HepG2 (cell line): ENCODE measurements around the gene NOTUM. TPM values are rescaled to one million over a fixed set of nuclear protein-coding genes. Genes with fewer than 3 reads are reported as not detected.
A peak's percentile ranks its signal among the peaks of the same experiment; 100 is the strongest.

ENCODE experiments used
- NFE2L1 ChIP-seq: sonication (generic); formaldehyde crosslinking; IDR thresholded peaks from 2 replicates; pipeline ENCODE4 v1.4.0; 2020; ENCODE audit warnings: missing genetic modification reagents, mild to moderate bottlenecking, borderline replicate concordance
- PRMT3 ChIP-seq: sonication (generic); formaldehyde crosslinking; IDR thresholded peaks from 2 replicates; pipeline ENCODE4 v1.8.1; 2022; ENCODE audit warnings: low read depth, mild to moderate bottlenecking, moderate library complexity, missing genetic modification reagents, borderline replicate concordance
- REL ChIP-seq: sonication (generic); formaldehyde crosslinking; conservative IDR thresholded peaks from 2 replicates; pipeline ENCODE4 v1.8.0; 2022; ENCODE audit warnings: mild to moderate bottlenecking, missing genetic modification reagents, moderate library complexity
- SP2 ChIP-seq: sonication (generic); formaldehyde crosslinking; IDR thresholded peaks from 2 replicates; pipeline ENCODE4 v1.5.1; 2020; ENCODE audit warnings: mild to moderate bottlenecking, missing genetic modification reagents
- TCF12 ChIP-seq, 2 experiments: fragments of 450-650 bp in 1 of 2; sonication (generic) in 1 of 2; formaldehyde crosslinking in 1 of 2; IDR thresholded peaks; 2 replicates each; pipeline versions ENCODE4 v1.6.1 to v1.8.0; 2017 to 2022; ENCODE audit warnings: antibody characterized with exemption in 1 of 2, mild to moderate bottlenecking in 1 of 2, missing genetic modification reagents in 1 of 2, moderate library complexity in 1 of 2
- TSC22D2 ChIP-seq: sonication (generic); formaldehyde crosslinking; IDR thresholded peaks from 2 replicates; pipeline ENCODE4 v1.5.1; 2020; ENCODE audit warnings: missing genetic modification reagents, mild to moderate bottlenecking, borderline replicate concordance
- ZNF761 ChIP-seq: sonication (generic); formaldehyde crosslinking; conservative IDR thresholded peaks from 2 replicates; pipeline ENCODE4 v1.4.0; 2020; ENCODE audit warnings: mild to moderate bottlenecking, missing genetic modification reagents
- ZNF883 ChIP-seq: sonication (generic); formaldehyde crosslinking; IDR thresholded peaks from 2 replicates; pipeline ENCODE4 v1.5.1; 2020; ENCODE audit warnings: mild to moderate bottlenecking, missing genetic modification reagents; ENCODE audit errors: not compliant biosample characterization
- polyA plus RNA-seq, 8 experiments: library from polyadenylated mRNA; depleted of rRNA in 3 of 8; stranded (reverse) in 7 of 8; unstranded in 1 of 8; fragments of >200 nt; fragmentation: Illumina TruSeq in 4 of 8; extraction: Trizol in 4 of 8; gene quantifications; 2 replicates each; pipeline versions ENCODE4 v1.2.1 to v1.2.3, GENCODE V29; 2011 to 2016; ENCODE audit warnings: low read depth in 4 of 8, missing spikeins in 1 of 8, mixed read lengths in 1 of 8; ENCODE audit not compliant: insufficient read depth in 1 of 8
- total RNA-seq, 5 experiments: library from RNA; depleted of rRNA; stranded (reverse); fragments of >200 nt; fragmentation: Illumina TruSeq; extraction: Trizol; gene quantifications; 2 replicates each; pipeline ENCODE4 v1.2.3, GENCODE V29; 2016; ENCODE audit warnings: low read depth in 1 of 5
- TF ChIP-seq, protein P1 (sequence below): sonication (generic); formaldehyde crosslinking; IDR thresholded peaks from 2 replicates; pipeline ENCODE4 v1.5.0; 2020; ENCODE audit warnings: mild to moderate bottlenecking, missing genetic modification reagents, borderline replicate concordance
- TF ChIP-seq, protein P2 (sequence below): sonication (generic); formaldehyde crosslinking; IDR thresholded peaks from 2 replicates; pipeline ENCODE4 v1.4.0; 2020; ENCODE audit warnings: low read depth, mild to moderate bottlenecking, missing genetic modification reagents
- TF ChIP-seq, protein P3 (sequence below): sonication (generic); formaldehyde crosslinking; IDR thresholded peaks from 2 replicates; pipeline ENCODE4 v1.4.0; 2020; ENCODE audit warnings: missing genetic modification reagents, borderline replicate concordance
- TF ChIP-seq, protein P4 (sequence below): sonication (generic); formaldehyde crosslinking; IDR thresholded peaks from 2 replicates; pipeline ENCODE4 v1.4.0; 2020; ENCODE audit warnings: missing genetic modification reagents
- TF ChIP-seq, protein P5 (sequence below): sonication (generic); formaldehyde crosslinking; IDR thresholded peaks from 2 replicates; pipeline ENCODE4 v1.4.0; 2020; ENCODE audit warnings: missing genetic modification reagents

NOTUM gene
- total and polyA plus RNA-seq, 2 of the 13 experiments (the other 11 are each of a cell fraction or from before 2014, with no cell fraction given) = 150 to 160 TPM

DNA sequence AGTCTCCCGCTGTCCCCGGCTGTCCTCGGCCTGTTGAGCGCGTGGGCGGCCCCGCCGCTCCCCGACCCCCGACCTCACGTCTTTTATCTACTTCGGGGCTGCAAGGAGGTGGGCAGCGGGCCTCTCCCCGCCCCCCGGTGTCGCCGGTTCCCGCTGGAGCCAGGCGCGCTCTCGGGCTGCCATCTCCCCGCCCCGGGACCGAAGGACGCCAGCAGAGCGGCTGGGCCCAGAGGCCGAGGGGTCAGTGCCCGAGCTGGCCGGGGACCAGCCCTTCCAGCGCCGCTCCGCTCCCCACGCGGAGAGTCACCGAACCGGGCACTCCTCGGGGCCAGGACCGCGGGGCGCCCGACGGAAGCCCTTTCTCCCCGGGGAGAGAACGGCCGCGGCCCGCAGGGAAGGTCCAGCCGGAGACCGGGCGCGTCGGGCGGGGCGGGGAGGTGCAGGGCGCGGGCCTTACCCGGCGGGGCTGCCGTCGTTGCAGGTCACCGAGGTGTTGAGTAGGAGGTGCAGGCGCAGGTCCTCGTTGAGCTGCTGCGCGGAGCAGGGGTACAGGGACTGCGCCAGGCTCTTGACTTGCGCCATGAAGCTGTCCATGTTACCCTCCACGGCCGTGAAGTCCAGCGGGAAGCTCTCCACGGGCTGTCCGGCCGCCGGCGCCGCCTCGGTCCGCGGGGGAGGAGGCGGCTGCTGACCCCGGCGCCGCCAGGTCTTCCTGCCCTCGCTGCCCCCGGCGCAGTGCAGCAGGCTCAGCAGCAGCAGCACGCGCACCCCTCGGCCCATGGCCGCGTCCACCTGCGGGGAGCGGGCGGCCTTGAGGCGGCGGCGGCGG lies 643 bp downstream of the NOTUM start (continued):
- TF ChIP-seq SP2 = no peak
- TF ChIP-seq, protein P1, sequence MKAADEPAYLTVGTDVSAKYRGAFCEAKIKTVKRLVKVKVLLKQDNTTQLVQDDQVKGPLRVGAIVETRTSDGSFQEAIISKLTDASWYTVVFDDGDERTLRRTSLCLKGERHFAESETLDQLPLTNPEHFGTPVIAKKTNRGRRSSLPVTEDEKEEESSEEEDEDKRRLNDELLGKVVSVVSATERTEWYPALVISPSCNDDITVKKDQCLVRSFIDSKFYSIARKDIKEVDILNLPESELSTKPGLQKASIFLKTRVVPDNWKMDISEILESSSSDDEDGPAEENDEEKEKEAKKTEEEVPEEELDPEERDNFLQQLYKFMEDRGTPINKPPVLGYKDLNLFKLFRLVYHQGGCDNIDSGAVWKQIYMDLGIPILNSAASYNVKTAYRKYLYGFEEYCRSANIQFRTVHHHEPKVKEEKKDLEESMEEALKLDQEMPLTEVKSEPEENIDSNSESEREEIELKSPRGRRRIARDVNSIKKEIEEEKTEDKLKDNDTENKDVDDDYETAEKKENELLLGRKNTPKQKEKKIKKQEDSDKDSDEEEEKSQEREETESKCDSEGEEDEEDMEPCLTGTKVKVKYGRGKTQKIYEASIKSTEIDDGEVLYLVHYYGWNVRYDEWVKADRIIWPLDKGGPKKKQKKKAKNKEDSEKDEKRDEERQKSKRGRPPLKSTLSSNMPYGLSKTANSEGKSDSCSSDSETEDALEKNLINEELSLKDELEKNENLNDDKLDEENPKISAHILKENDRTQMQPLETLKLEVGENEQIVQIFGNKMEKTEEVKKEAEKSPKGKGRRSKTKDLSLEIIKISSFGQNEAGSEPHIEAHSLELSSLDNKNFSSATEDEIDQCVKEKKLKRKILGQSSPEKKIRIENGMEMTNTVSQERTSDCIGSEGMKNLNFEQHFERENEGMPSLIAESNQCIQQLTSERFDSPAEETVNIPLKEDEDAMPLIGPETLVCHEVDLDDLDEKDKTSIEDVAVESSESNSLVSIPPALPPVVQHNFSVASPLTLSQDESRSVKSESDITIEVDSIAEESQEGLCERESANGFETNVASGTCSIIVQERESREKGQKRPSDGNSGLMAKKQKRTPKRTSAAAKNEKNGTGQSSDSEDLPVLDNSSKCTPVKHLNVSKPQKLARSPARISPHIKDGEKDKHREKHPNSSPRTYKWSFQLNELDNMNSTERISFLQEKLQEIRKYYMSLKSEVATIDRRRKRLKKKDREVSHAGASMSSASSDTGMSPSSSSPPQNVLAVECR (CRISPR knock-in tag) = peak; percentile 34
- peak; percentile 25 for TF ChIP-seq ZNF883 (CRISPR knock-in tag)
- TF ChIP-seq, protein P2, sequence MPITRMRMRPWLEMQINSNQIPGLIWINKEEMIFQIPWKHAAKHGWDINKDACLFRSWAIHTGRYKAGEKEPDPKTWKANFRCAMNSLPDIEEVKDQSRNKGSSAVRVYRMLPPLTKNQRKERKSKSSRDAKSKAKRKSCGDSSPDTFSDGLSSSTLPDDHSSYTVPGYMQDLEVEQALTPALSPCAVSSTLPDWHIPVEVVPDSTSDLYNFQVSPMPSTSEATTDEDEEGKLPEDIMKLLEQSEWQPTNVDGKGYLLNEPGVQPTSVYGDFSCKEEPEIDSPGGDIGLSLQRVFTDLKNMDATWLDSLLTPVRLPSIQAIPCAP (CRISPR knock-in tag) = no peak
- TF ChIP-seq, protein P3, sequence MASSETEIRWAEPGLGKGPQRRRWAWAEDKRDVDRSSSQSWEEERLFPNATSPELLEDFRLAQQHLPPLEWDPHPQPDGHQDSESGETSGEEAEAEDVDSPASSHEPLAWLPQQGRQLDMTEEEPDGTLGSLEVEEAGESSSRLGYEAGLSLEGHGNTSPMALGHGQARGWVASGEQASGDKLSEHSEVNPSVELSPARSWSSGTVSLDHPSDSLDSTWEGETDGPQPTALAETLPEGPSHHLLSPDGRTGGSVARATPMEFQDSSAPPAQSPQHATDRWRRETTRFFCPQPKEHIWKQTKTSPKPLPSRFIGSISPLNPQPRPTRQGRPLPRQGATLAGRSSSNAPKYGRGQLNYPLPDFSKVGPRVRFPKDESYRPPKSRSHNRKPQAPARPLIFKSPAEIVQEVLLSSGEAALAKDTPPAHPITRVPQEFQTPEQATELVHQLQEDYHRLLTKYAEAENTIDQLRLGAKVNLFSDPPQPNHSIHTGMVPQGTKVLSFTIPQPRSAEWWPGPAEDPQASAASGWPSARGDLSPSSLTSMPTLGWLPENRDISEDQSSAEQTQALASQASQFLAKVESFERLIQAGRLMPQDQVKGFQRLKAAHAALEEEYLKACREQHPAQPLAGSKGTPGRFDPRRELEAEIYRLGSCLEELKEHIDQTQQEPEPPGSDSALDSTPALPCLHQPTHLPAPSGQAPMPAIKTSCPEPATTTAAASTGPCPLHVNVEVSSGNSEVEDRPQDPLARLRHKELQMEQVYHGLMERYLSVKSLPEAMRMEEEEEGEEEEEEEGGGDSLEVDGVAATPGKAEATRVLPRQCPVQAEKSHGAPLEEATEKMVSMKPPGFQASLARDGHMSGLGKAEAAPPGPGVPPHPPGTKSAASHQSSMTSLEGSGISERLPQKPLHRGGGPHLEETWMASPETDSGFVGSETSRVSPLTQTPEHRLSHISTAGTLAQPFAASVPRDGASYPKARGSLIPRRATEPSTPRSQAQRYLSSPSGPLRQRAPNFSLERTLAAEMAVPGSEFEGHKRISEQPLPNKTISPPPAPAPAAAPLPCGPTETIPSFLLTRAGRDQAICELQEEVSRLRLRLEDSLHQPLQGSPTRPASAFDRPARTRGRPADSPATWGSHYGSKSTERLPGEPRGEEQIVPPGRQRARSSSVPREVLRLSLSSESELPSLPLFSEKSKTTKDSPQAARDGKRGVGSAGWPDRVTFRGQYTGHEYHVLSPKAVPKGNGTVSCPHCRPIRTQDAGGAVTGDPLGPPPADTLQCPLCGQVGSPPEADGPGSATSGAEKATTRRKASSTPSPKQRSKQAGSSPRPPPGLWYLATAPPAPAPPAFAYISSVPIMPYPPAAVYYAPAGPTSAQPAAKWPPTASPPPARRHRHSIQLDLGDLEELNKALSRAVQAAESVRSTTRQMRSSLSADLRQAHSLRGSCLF (CRISPR knock-in tag) = no peak
- TF ChIP-seq, protein P4, sequence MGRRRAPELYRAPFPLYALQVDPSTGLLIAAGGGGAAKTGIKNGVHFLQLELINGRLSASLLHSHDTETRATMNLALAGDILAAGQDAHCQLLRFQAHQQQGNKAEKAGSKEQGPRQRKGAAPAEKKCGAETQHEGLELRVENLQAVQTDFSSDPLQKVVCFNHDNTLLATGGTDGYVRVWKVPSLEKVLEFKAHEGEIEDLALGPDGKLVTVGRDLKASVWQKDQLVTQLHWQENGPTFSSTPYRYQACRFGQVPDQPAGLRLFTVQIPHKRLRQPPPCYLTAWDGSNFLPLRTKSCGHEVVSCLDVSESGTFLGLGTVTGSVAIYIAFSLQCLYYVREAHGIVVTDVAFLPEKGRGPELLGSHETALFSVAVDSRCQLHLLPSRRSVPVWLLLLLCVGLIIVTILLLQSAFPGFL (CRISPR knock-in tag) = no peak
- TF ChIP-seq REL (CRISPR knock-in tag) = peak; percentile 67; the same call in 1 of the 2 replicates
- no peak for TF ChIP-seq TCF12 (IDR thresholded peaks at IDR 0.05)
- no peak; the same call in 1 of the 2 replicates for TF ChIP-seq TCF12 (CRISPR knock-in tag; IDR thresholded peaks at IDR 0.05)
- TF ChIP-seq TSC22D2 (CRISPR knock-in tag) = no peak
- TF ChIP-seq NFE2L1 = no peak; the same call in 1 of the 2 replicates
- TF ChIP-seq, protein P5, sequence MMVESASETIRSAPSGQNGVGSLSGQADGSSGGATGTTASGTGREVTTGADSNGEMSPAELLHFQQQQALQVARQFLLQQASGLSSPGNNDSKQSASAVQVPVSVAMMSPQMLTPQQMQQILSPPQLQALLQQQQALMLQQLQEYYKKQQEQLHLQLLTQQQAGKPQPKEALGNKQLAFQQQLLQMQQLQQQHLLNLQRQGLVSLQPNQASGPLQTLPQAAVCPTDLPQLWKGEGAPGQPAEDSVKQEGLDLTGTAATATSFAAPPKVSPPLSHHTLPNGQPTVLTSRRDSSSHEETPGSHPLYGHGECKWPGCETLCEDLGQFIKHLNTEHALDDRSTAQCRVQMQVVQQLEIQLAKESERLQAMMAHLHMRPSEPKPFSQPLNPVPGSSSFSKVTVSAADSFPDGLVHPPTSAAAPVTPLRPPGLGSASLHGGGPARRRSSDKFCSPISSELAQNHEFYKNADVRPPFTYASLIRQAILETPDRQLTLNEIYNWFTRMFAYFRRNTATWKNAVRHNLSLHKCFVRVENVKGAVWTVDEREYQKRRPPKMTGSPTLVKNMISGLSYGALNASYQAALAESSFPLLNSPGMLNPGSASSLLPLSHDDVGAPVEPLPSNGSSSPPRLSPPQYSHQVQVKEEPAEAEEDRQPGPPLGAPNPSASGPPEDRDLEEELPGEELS = no peak; the same call in 1 of the 2 replicates
- 0 out of 2 replicates have a peak, but pooled peaks have one; percentile 1 for TF ChIP-seq PRMT3 (CRISPR knock-in tag)
- TF ChIP-seq ZNF761 (CRISPR knock-in tag) = 0 out of 2 replicates have a peak, but pooled peaks have one; percentile 3
